ENCODE measurements around the gene SH2B2.

GRCh38 chr7:102248456-102249395 is 37.9 kb upstream of the SH2B2 start:
- no peak for TF ChIP-seq POLR2A (IDR thresholded peaks at IDR 0.05)
- TF ChIP-seq CTCF (IDR thresholded peaks at IDR 0.05): no peak
